Tibial artery (tissue), 4 donors: ENCODE measurements around the gene PDE4B.

Source experiments
- DNase-seq, 2 donors: peaks; one replicate each; pipeline ENCODE4 v3.0.0-alpha.2; 2019
- H3K27ac ChIP-seq, 2 donors: fragments of 200-600 bp; sonication (generic) in 1 of 2; 1 replicate in 1 of 2; 2 replicates in 1 of 2; pipeline ENCODE4 v1.5.1; 2018 to 2019; ENCODE audit warnings: mild to moderate bottlenecking in 1 of 2
- H3K27me3 ChIP-seq, 2 donors: fragments of 200-600 bp; sonication (generic) in 1 of 2; one replicate each; pipeline versions ENCODE4 v1.5.1 to v1.6.0; 2016 to 2019
- H3K36me3 ChIP-seq, 3 donors: fragments of 200-600 bp; sonication (generic) in 2 of 3; one replicate each; pipeline ENCODE4 v1.5.1; 2016 to 2019; ENCODE audit warnings: mild to moderate bottlenecking in 2 of 3
- H3K4me1 ChIP-seq, 4 donors: fragments of 200-600 bp; sonication (generic) in 2 of 4; 1 replicate in 3 of 4; 2 replicates in 1 of 4; pipeline ENCODE4 v1.5.1; 2016 to 2019
- H3K4me3 ChIP-seq, 2 donors: fragments of 200-600 bp; sonication (generic) in 1 of 2; 1 replicate in 1 of 2; 2 replicates in 1 of 2; pipeline ENCODE4 v1.5.1; 2018 to 2019; ENCODE audit warnings: mild to moderate bottlenecking in 2 of 2
- H3K9me3 ChIP-seq, 3 donors: fragments of 200-600 bp; sonication (generic) in 1 of 3; one replicate each; pipeline ENCODE4 v1.5.1; 2016 to 2019
- intact Hi-C: fragments of 100-400 bp; cut with DNase I; formaldehyde crosslinking; loops from one replicate; pipeline ENCODE4 v1.15.0; 2023; ENCODE audit warnings: low total_unique reads
- TF ChIP-seq, protein P1 (sequence below), 2 experiments: fragments of 200-600 bp in 1 of 2; fragments of 450-650 bp in 1 of 2; IDR thresholded peaks; one replicate each; pipeline ENCODE4 v1.5.1; 2017 to 2019; ENCODE audit warnings: antibody characterized with exemption in 2 of 2, mild to moderate bottlenecking in 1 of 2, moderate library complexity in 1 of 2

PDE4B gene

DNA sequence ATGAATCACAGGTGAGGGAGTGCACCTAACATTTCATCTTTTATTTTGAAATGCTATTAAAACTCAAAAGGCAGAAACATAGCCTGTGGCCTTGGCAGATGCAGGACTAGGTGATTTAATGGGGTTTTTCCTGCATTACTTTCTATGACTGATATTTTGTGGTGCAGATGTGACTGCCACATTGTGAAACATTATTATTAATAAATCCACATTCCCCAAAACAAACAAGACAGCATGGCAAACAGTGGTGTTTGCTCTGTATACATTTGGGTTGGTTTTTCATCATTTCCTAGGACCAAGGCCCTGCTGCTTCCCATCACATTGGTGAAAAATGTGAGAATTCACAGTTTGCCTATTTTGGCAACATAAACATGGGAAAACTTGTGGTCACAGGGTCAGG, 493.6 kb downstream of the PDE4B start:
- DNase-seq, result no peak
- Histone ChIP-seq H3K4me1 (peaks cover 0 to 42% (median 22%) of the 10 kb centered on the region in 4 donors), H3K9me3 (no peaks in the 10 kb centered on the region), H3K27ac (peak overlapping the region; percentile 36 to 56), H3K4me3 (no peak overlapping the region), H3K36me3 (no peaks in the 10 kb centered on the region), H3K27me3 (no peaks in the 10 kb centered on the region)
- TF ChIP-seq, protein P1, sequence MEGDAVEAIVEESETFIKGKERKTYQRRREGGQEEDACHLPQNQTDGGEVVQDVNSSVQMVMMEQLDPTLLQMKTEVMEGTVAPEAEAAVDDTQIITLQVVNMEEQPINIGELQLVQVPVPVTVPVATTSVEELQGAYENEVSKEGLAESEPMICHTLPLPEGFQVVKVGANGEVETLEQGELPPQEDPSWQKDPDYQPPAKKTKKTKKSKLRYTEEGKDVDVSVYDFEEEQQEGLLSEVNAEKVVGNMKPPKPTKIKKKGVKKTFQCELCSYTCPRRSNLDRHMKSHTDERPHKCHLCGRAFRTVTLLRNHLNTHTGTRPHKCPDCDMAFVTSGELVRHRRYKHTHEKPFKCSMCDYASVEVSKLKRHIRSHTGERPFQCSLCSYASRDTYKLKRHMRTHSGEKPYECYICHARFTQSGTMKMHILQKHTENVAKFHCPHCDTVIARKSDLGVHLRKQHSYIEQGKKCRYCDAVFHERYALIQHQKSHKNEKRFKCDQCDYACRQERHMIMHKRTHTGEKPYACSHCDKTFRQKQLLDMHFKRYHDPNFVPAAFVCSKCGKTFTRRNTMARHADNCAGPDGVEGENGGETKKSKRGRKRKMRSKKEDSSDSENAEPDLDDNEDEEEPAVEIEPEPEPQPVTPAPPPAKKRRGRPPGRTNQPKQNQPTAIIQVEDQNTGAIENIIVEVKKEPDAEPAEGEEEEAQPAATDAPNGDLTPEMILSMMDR (IDR thresholded peaks at IDR 0.05), result no peak
- intact Hi-C loops, result no loop called here

- TF ChIP-seq, protein P1 (IDR thresholded peaks at IDR 0.05), result no peak
- Histone ChIP-seq H3K4me1 (peaks cover 0 to 25% (median 9%) of the 10 kb centered on the region in 4 donors), H3K27ac (no peak overlapping the region), H3K9me3 (no peaks in the 10 kb centered on the region), H3K4me3 (no peak overlapping the region), H3K36me3 (no peaks in the 10 kb centered on the region), H3K27me3 (no peaks in the 10 kb centered on the region)
- intact Hi-C loops, result no loop called here
- DNase-seq, result no peak
These were observed 495.4 kb downstream of the PDE4B start for GRCh38 chr1:66288048-66288447.

- TF ChIP-seq, protein P1 (IDR thresholded peaks at IDR 0.05), result no peak
- DNase-seq, result no peak
- intact Hi-C loops, result no loop called here
These were observed 498.3 kb downstream of the PDE4B start for GRCh38 chr1:66290761-66291530.

DNA sequence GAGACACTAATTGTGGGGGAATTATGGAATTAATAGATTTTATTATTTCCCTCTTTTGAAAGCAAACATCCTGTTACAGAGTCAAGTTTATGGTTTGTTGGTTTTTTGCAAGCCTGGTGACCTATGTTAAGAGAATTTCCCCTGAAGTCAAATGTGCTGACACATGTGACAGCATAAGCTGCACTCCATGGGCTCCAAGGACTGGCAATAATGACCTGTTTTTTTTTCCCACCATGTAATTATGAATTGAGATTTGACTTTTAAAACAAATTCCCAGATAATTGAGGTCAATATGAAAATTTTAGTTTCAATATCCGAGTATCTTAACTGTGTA, 498.8 kb downstream of the PDE4B start:
- no peaks in the 10 kb centered on the region for H3K27me3 ChIP-seq
- H3K4me3 ChIP-seq, result no peak overlapping the region
- TF ChIP-seq, protein P1 (IDR thresholded peaks at IDR 0.05), result no peak
- no peaks in the 10 kb centered on the region for H3K9me3 ChIP-seq
- no peak overlapping the region for H3K27ac ChIP-seq
- no peaks in the 10 kb centered on the region for H3K36me3 ChIP-seq
- intact Hi-C loops, result no loop called here
- no peak for DNase-seq
- H3K4me1 ChIP-seq, result peaks cover 0 to 12% (median 2%) of the 10 kb centered on the region in 4 donors

More at GRCh38 chr1:66290761-66291530, 498.3 kb downstream of the PDE4B start:
- Histone ChIP-seq H3K27ac (no peak overlapping the region), H3K36me3 (no peaks in the 10 kb centered on the region), H3K9me3 (no peaks in the 10 kb centered on the region), H3K4me1 (peaks cover 0 to 18% (median 5%) of the 10 kb centered on the region in 4 donors), H3K27me3 (no peaks in the 10 kb centered on the region), H3K4me3 (no peak overlapping the region)

GRCh38 chr1:66292305-66292704, 499.6 kb downstream of the PDE4B start:
- intact Hi-C loops, result no loop called here

More at GRCh38 chr1:66292305-66292704, 499.6 kb downstream of the PDE4B start:
- no peaks in the 10 kb centered on the region for H3K36me3 ChIP-seq
- no peak for DNase-seq
- no peaks in the 10 kb centered on the region for H3K27me3 ChIP-seq
- TF ChIP-seq, protein P1 (IDR thresholded peaks at IDR 0.05), result no peak
- H3K9me3 ChIP-seq, result no peaks in the 10 kb centered on the region
- no peak overlapping the region for H3K4me3 ChIP-seq
- peaks cover 0 to 8% (median 0%) of the 10 kb centered on the region in 4 donors for H3K4me1 ChIP-seq
- no peak overlapping the region for H3K27ac ChIP-seq
